Mesendoderm (in vitro differentiated cells): ENCODE measurements around the gene CHCHD1.

ENCODE experiments used
- DNase-seq: peaks from one replicate; pipeline ENCODE4 v3.0.0; 2013
- H2AK5ac ChIP-seq: 2 replicates; pipeline ENCODE4 v1.6.1; 2013; ENCODE audit warnings: low read length, inconsistent platforms
- H2BK120ac ChIP-seq: 2 replicates; pipeline ENCODE4 v1.6.1; 2013; ENCODE audit warnings: low read depth, mild to moderate bottlenecking, low read length, moderate library complexity, mixed read lengths
- H2BK15ac ChIP-seq: replicated peaks from 2 replicates; pipeline ENCODE4 v1.6.1; 2013; ENCODE audit warnings: low read depth, mild to moderate bottlenecking, moderate library complexity
- H2BK5ac ChIP-seq: 2 replicates; pipeline ENCODE4 v1.6.1; 2013; ENCODE audit warnings: low read length, inconsistent platforms
- H3K18ac ChIP-seq: 2 replicates; pipeline ENCODE4 v1.6.1; 2013; ENCODE audit warnings: mild to moderate bottlenecking, low read length, mixed read lengths
- H3K23ac ChIP-seq: one replicate; pipeline ENCODE4 v1.6.1; 2013; ENCODE audit warnings: low read length
- H3K27ac ChIP-seq: 2 replicates; pipeline ENCODE4 v1.5.1; 2013; ENCODE audit warnings: low read depth, mild to moderate bottlenecking, inconsistent platforms, low read length, moderate library complexity
- H3K27me3 ChIP-seq: 2 replicates; pipeline ENCODE4 v1.6.1; 2013; ENCODE audit warnings: low read length, control low read depth, mild to moderate bottlenecking, inconsistent platforms; ENCODE audit not compliant: insufficient read depth, poor library complexity
- H3K36me3 ChIP-seq: 2 replicates; pipeline ENCODE4 v1.6.1; 2013; ENCODE audit warnings: low read length, inconsistent platforms; ENCODE audit not compliant: control insufficient read depth, insufficient read depth
- H3K4ac ChIP-seq: one replicate; pipeline ENCODE4 v1.6.1; 2013; ENCODE audit warnings: low read depth, mild to moderate bottlenecking, low read length, moderate library complexity
- H3K4me1 ChIP-seq: 2 replicates; pipeline ENCODE4 v1.6.1; 2013; ENCODE audit warnings: low read depth, low read length, inconsistent platforms; ENCODE audit not compliant: control insufficient read depth
- H3K4me2 ChIP-seq: 2 replicates; pipeline ENCODE4 v1.6.1; 2013; ENCODE audit warnings: low read length
- H3K4me3 ChIP-seq: 2 replicates; pipeline ENCODE4 v1.5.1; 2013; ENCODE audit warnings: mild to moderate bottlenecking, low read length
- H3K56ac ChIP-seq: one replicate; pipeline ENCODE4 v1.6.1; 2013; ENCODE audit warnings: low read length
- H3K79me1 ChIP-seq: 2 replicates; pipeline ENCODE4 v1.6.1; 2013; ENCODE audit warnings: low read length, inconsistent platforms
- H3K79me2 ChIP-seq: 2 replicates; pipeline ENCODE4 v1.6.1; 2013; ENCODE audit warnings: mild to moderate bottlenecking, low read length; ENCODE audit not compliant: control insufficient read depth, insufficient read depth
- H3K9ac ChIP-seq: 2 replicates; pipeline ENCODE4 v1.6.1; 2013; ENCODE audit warnings: low read length, inconsistent platforms
- H4K5ac ChIP-seq: one replicate; pipeline ENCODE4 v1.6.1; 2013; ENCODE audit warnings: low read length
- H4K8ac ChIP-seq: one replicate; pipeline ENCODE4 v1.6.1; 2013; ENCODE audit warnings: low read depth, mild to moderate bottlenecking, control low read depth, low read length, moderate library complexity
- WGBS: extraction: QIAGEN DNeasy Blood & Tissue Kit; methylation state at CpG from one replicate; pipeline ENCODE4 v1.1.7; 2013; ENCODE audit warnings: low lambda C conversion rate, missing lambda C conversion rate; ENCODE audit not compliant: insufficient coverage; ENCODE audit errors: extremely low coverage; 5-methylcytosine and 5-hydroxymethylcytosine counted together

The CHCHD1 gene

GRCh38 chr10:73797324-73798025 lies 15.6 kb downstream of the CHCHD1 start:
- Histone ChIP-seq H3K4me3 (no peak overlapping the region), H2BK5ac (no peak overlapping the region), H3K4me2 (no peak overlapping the region), H2BK15ac (no peak overlapping the region), H3K4me1 (no peaks in the 10 kb centered on the region), H4K5ac (no peak overlapping the region), H3K27ac (no peak overlapping the region), H3K36me3 (peaks cover 19% of the 10 kb centered on the region), H3K23ac (no peak overlapping the region), H3K56ac (no peak overlapping the region), H3K4ac (no peak overlapping the region), H3K18ac (no peak overlapping the region), H2BK120ac (no peak overlapping the region), H2AK5ac (no peak overlapping the region), H3K79me1 (no peaks in the 10 kb centered on the region), H3K27me3 (no peaks in the 10 kb centered on the region), H3K9ac (no peak overlapping the region), H4K8ac (no peak overlapping the region), H3K79me2 (no peaks in the 10 kb centered on the region)
- WGBS, result no CpG with 5 or more reads among the region's 19 CpGs
- no peak for DNase-seq

- no peak overlapping the region for H2BK5ac ChIP-seq
- H3K27ac ChIP-seq, result no peak overlapping the region
- H3K36me3 ChIP-seq, result peaks cover 19% of the 10 kb centered on the region
- no peak overlapping the region for H4K8ac ChIP-seq
- H3K4me1 ChIP-seq, result no peaks in the 10 kb centered on the region
- H3K56ac ChIP-seq, result no peak overlapping the region
- no peaks in the 10 kb centered on the region for H3K27me3 ChIP-seq
- no peaks in the 10 kb centered on the region for H3K79me1 ChIP-seq
- no peak overlapping the region for H3K9ac ChIP-seq
- H2BK120ac ChIP-seq, result no peak overlapping the region
- H4K5ac ChIP-seq, result no peak overlapping the region
- H2AK5ac ChIP-seq, result no peak overlapping the region
- no peaks in the 10 kb centered on the region for H3K79me2 ChIP-seq
- DNase-seq, result no peak
- H3K4me2 ChIP-seq, result no peak overlapping the region
- no peak overlapping the region for H3K18ac ChIP-seq
- no peak overlapping the region for H3K23ac ChIP-seq
- H2BK15ac ChIP-seq, result no peak overlapping the region
- no peak overlapping the region for H3K4ac ChIP-seq
- no peak overlapping the region for H3K4me3 ChIP-seq
- no CpG with 5 or more reads among the region's 6 CpGs for WGBS
Measured at GRCh38 chr10:73798087-73798486, 16.2 kb downstream of the CHCHD1 start.

GRCh38 chr10:73798927-73799560 lies 17.2 kb downstream of the CHCHD1 start:
- no peak overlapping the region for H3K4ac ChIP-seq
- H4K8ac ChIP-seq, result no peak overlapping the region
- H3K27me3 ChIP-seq, result no peaks in the 10 kb centered on the region
- H3K36me3 ChIP-seq, result peaks cover 16% of the 10 kb centered on the region
- H3K23ac ChIP-seq, result no peak overlapping the region
- H2BK5ac ChIP-seq, result no peak overlapping the region
- no peaks in the 10 kb centered on the region for H3K4me1 ChIP-seq
- H2BK120ac ChIP-seq, result no peak overlapping the region
- H3K9ac ChIP-seq, result no peak overlapping the region
- no peak overlapping the region for H2AK5ac ChIP-seq
- no peaks in the 10 kb centered on the region for H3K79me1 ChIP-seq
- WGBS, result no CpG with 5 or more reads among the region's 10 CpGs
- no peak overlapping the region for H4K5ac ChIP-seq
- no peak overlapping the region for H3K18ac ChIP-seq
- no peak overlapping the region for H3K27ac ChIP-seq
- H3K79me2 ChIP-seq, result no peaks in the 10 kb centered on the region
- no peak overlapping the region for H3K56ac ChIP-seq
- no peak for DNase-seq
- no peak overlapping the region for H3K4me3 ChIP-seq
- no peak overlapping the region for H2BK15ac ChIP-seq
- no peak overlapping the region for H3K4me2 ChIP-seq

GRCh38 chr10:73799899-73800559 lies 18.2 kb downstream of the CHCHD1 start:
- Histone ChIP-seq H3K27ac (no peak overlapping the region), H3K4me2 (no peak overlapping the region), H3K56ac (no peak overlapping the region), H3K36me3 (peaks cover 16% of the 10 kb centered on the region), H4K8ac (no peak overlapping the region), H3K79me1 (no peaks in the 10 kb centered on the region), H2BK5ac (no peak overlapping the region), H2BK120ac (no peak overlapping the region), H3K4ac (no peak overlapping the region), H2BK15ac (no peak overlapping the region), H2AK5ac (no peak overlapping the region), H3K23ac (no peak overlapping the region), H3K79me2 (no peaks in the 10 kb centered on the region), H3K4me3 (no peak overlapping the region), H3K4me1 (no peaks in the 10 kb centered on the region), H3K27me3 (no peaks in the 10 kb centered on the region), H3K18ac (no peak overlapping the region), H4K5ac (no peak overlapping the region), H3K9ac (no peak overlapping the region)
- DNase-seq, result no peak
- WGBS, result no CpG with 5 or more reads among the region's 9 CpGs

GRCh38 chr10:73800560-73801252 lies 18.9 kb downstream of the CHCHD1 start:
- H3K56ac ChIP-seq, result no peak overlapping the region
- no peak overlapping the region for H2BK120ac ChIP-seq
- no peak overlapping the region for H3K4me3 ChIP-seq
- no CpG with 5 or more reads among the region's 20 CpGs for WGBS
- no peak overlapping the region for H3K18ac ChIP-seq
- no peak overlapping the region for H4K5ac ChIP-seq
- no peaks in the 10 kb centered on the region for H3K79me2 ChIP-seq
- H2AK5ac ChIP-seq, result no peak overlapping the region
- H4K8ac ChIP-seq, result no peak overlapping the region
- no peak overlapping the region for H3K23ac ChIP-seq
- H3K4me2 ChIP-seq, result no peak overlapping the region
- peaks cover 16% of the 10 kb centered on the region for H3K36me3 ChIP-seq
- H3K9ac ChIP-seq, result no peak overlapping the region
- no peak overlapping the region for H2BK5ac ChIP-seq
- H2BK15ac ChIP-seq, result no peak overlapping the region
- no peak for DNase-seq
- no peak overlapping the region for H3K4ac ChIP-seq
- no peaks in the 10 kb centered on the region for H3K79me1 ChIP-seq
- no peaks in the 10 kb centered on the region for H3K4me1 ChIP-seq
- no peak overlapping the region for H3K27ac ChIP-seq
- H3K27me3 ChIP-seq, result no peaks in the 10 kb centered on the region
